ENCODE results near the gene PAX8. TPM values are rescaled to one million over a fixed set of nuclear protein-coding genes. Genes with fewer than 3 reads are reported as not detected.

The PAX8 gene
- total and polyA plus RNA-seq, 2 experiments from 2014 or later = 0.21 to 0.32 TPM

GRCh38 chr2:113281910-113282746 lies 3.4 kb upstream of the PAX8 start:
- H3K9me3 Mint-ChIP-seq = no peaks in the 10 kb centered on the region
- no peaks in the 10 kb centered on the region for H3K36me3 ChIP-seq (ENCODE audit: insufficient read depth)
- H2AFZ ChIP-seq = no peak overlapping the region
- peaks cover 67% of the 10 kb centered on the region for H3K27me3 ChIP-seq (ENCODE audit: insufficient read depth)
- H3K36me3 Mint-ChIP-seq (ENCODE audit: low read depth) = no peaks in the 10 kb centered on the region
- DNase-seq (ENCODE audit: low spot score) (no peak), ATAC-seq (no peak)
- H3K4me2 ChIP-seq = no peak overlapping the region
- H3K4me3 Mint-ChIP-seq = no peak overlapping the region
- H3K4me1 ChIP-seq (ENCODE audit: insufficient read depth) = peaks cover 18% of the 10 kb centered on the region; the same call in 1 of the 2 replicates
- H4K20me1 ChIP-seq (replicated peaks; ENCODE audit: insufficient read depth) = no peaks in the 10 kb centered on the region
- H3K27me3 Mint-ChIP-seq (ENCODE audit: insufficient read depth, low read depth, poor library complexity) = peaks cover 52% of the 10 kb centered on the region
- peaks cover 7% of the 10 kb centered on the region for H3K4me1 Mint-ChIP-seq
- H3K4me3 ChIP-seq = no peak overlapping the region
- no peaks in the 10 kb centered on the region for H3F3A ChIP-seq (replicated peaks; ENCODE audit: low read depth)
- no peaks in the 10 kb centered on the region for H3K79me2 ChIP-seq (replicated peaks; ENCODE audit: insufficient read depth)
- no peaks in the 10 kb centered on the region for H3K9me2 ChIP-seq (ENCODE audit: insufficient read depth)
- TF ChIP-seq ZNF331 (CRISPR knock-in tag; IDR thresholded peaks at IDR 0.05; ENCODE audit: low read depth) (no peak), POLR2AphosphoS5 (IDR thresholded peaks at IDR 0.05; ENCODE audit: low read depth) (no peak), STAT1 (IDR thresholded peaks at IDR 0.05; ENCODE audit: unreplicated experiment) (no peak), ZNF462 (CRISPR knock-in tag; IDR thresholded peaks at IDR 0.05) (no peak), ZNF114 (CRISPR knock-in tag; IDR thresholded peaks at IDR 0.05) (no peak), NANOG (IDR thresholded peaks at IDR 0.05; ENCODE audit: borderline replicate concordance) (no peak), CREB1 (CRISPR knock-in tag; IDR thresholded peaks at IDR 0.05; ENCODE audit: low read depth) (no peak), CTCF (conservative IDR thresholded peaks at IDR 0.05; ENCODE audit: low read depth in 2 of 2) (no peak), EZH2 (IDR thresholded peaks at IDR 0.05; ENCODE audit: low read depth, unreplicated experiment) (no peak), EZH2phosphoT487 (IDR thresholded peaks at IDR 0.05; ENCODE audit: unreplicated experiment) (no peak), ETS1 (IDR thresholded peaks at IDR 0.05) (no peak), REST (IDR thresholded peaks at IDR 0.05; ENCODE audit: unreplicated experiment) (no peak), JUNB (IDR thresholded peaks at IDR 0.05; ENCODE audit: unreplicated experiment) (no peak)
- no peak overlapping the region for H3K27ac Mint-ChIP-seq
- H3K27ac ChIP-seq (ENCODE audit: low read depth) = no peak overlapping the region

Data from GM23338 (cell line).